AG04450 (cell line): ENCODE measurements around the gene ABLIM3. TPM values are rescaled to one million over a fixed set of nuclear protein-coding genes. Genes with fewer than 3 reads are reported as not detected.
A peak's percentile ranks its signal among the peaks of the same experiment; 100 is the strongest.

Source experiments
- CTCF ChIA-PET: fragments of 300-600, 350-600 bp; formaldehyde crosslinking; extraction: SDS; loops from one replicate; lab custom pipeline; 2022; ENCODE audit warnings: antibody characterized with exemption, inconsistent platforms; lab: Charles Lee
- POLR2A ChIA-PET: fragments of 350-600 bp; formaldehyde crosslinking; extraction: SDS; loops from one replicate; lab custom pipeline; 2021; ENCODE audit warnings: antibody characterized with exemption, inconsistent platforms; lab: Yijun Ruan, JAX
- DNase-seq: peaks from one replicate; pipeline ENCODE4 v3.0.0-alpha.2; 2011; ENCODE audit warnings: low read depth, low spot score
- H3K27ac ChIP-seq: one replicate; pipeline ENCODE4 v1.5.1; 2012; ENCODE audit warnings: low read depth, low read length, control low read depth
- H3K27me3 ChIP-seq: one replicate; pipeline ENCODE4 v1.6.0; 2012; ENCODE audit warnings: low read length; ENCODE audit not compliant: control insufficient read depth, insufficient read depth
- H3K4me3 ChIP-seq: 2 replicates; pipeline ENCODE4 v1.5.1; 2011; ENCODE audit warnings: mild to moderate bottlenecking, low read depth, low read length, control low read depth
- H3K9me3 ChIP-seq: 2 replicates; pipeline ENCODE4 v1.5.1; 2012; ENCODE audit warnings: low read length; ENCODE audit not compliant: control insufficient read depth, insufficient read depth
- CTCF ChIP-seq: IDR thresholded peaks from 2 replicates; pipeline ENCODE4 v1.5.1; 2011; ENCODE audit warnings: low read depth, low read length, control low read depth, inconsistent platforms
- polyA plus RNA-seq: library from polyadenylated mRNA; depleted of rRNA; stranded (reverse); fragments of >200 nt; gene quantifications from 2 replicates; pipeline ENCODE4 v1.2.3, GENCODE V29; 2011

The ABLIM3 gene
- polyA plus RNA-seq, 1 experiment = 52.6 TPM

GRCh38 chr5:149217096-149217802 is 76.0 kb downstream of the ABLIM3 start:
- CTCF ChIA-PET = interaction anchor here (0.8 to 0.9 kb wide), 2 partner anchors 20 to 75 kb away, joined by 3 to 8 read pairs; partner anchors contain the start of gene ABLIM3
- no peak for DNase-seq
- Histone ChIP-seq H3K27me3 (no peaks in the 10 kb centered on the region), H3K4me3 (no peak overlapping the region), H3K9me3 (no peaks in the 10 kb centered on the region), H3K27ac (no peak overlapping the region)
- POLR2A ChIA-PET = no interaction called here
- no peak for TF ChIP-seq CTCF

GRCh38 chr5:149217803-149218155 is 76.5 kb downstream of the ABLIM3 start:
- POLR2A ChIA-PET = no interaction called here
- H3K27me3 ChIP-seq = no peaks in the 10 kb centered on the region
- H3K9me3 ChIP-seq = no peaks in the 10 kb centered on the region
- H3K4me3 ChIP-seq = no peak overlapping the region
- no peak overlapping the region for H3K27ac ChIP-seq
- CTCF ChIA-PET = interaction anchor here (0.8 to 0.9 kb wide), 2 partner anchors 20 to 76 kb away, joined by 3 to 8 read pairs; partner anchors contain the start of gene ABLIM3
- no peak for DNase-seq
- no peak for TF ChIP-seq CTCF

GRCh38 chr5:149219584-149219983 is 78.3 kb downstream of the ABLIM3 start:
- no peak for TF ChIP-seq CTCF
- ChIA-PET POLR2A (no interaction called here), CTCF (interaction anchor here (1.0 kb wide), 1 partner anchor 78 kb away, joined by 5 read pairs; the partner anchor contains the start of gene ABLIM3)
- Histone ChIP-seq H3K27me3 (no peaks in the 10 kb centered on the region), H3K9me3 (no peaks in the 10 kb centered on the region), H3K27ac (no peak overlapping the region), H3K4me3 (no peak overlapping the region)
- no peak for DNase-seq

- H3K27me3 ChIP-seq = no peaks in the 10 kb centered on the region
- H3K4me3 ChIP-seq = no peak overlapping the region
- no peak for DNase-seq
- TF ChIP-seq CTCF = no peak
- peak overlapping the region; percentile 77 for H3K27ac ChIP-seq
- ChIA-PET POLR2A (interaction anchor here (1.6 kb wide), 1 partner anchor 9 kb away, joined by 10 read pairs; no protein-coding TSS in a partner anchor), CTCF (interaction anchor here (4.5 kb wide), 1 partner anchor 79 kb away, joined by 29 read pairs; the partner anchor contains the start of gene ABLIM3)
- H3K9me3 ChIP-seq = no peaks in the 10 kb centered on the region
These were observed 79.5 kb downstream of the ABLIM3 start for GRCh38 chr5:149220750-149221149.

- CTCF ChIA-PET = interaction anchor here (1.6 to 4.5 kb wide), 3 partner anchors 80 to 491 kb away, joined by 5 to 29 read pairs (median 9); partner anchors contain the start of gene ABLIM3
- Histone ChIP-seq H3K4me3 (no peak overlapping the region), H3K9me3 (no peaks in the 10 kb centered on the region), H3K27me3 (no peaks in the 10 kb centered on the region), H3K27ac (peak overlapping the region; percentile 77)
- TF ChIP-seq CTCF = no peak
- peak; percentile 49 for DNase-seq
- POLR2A ChIA-PET = interaction anchor here (1.6 kb wide), 1 partner anchor 9 kb away, joined by 10 read pairs; no protein-coding TSS in a partner anchor
These were observed 80.0 kb downstream of the ABLIM3 start for GRCh38 chr5:149221326-149221725.
